SW480 (cell line): Measurements from ENCODE around the gene ZSCAN10.
"Not testable (repeated sequence)": the region's sequence is repeated elsewhere in the genome, so short reads cannot be mapped to it uniquely, and the experiment has no call there.

Source experiments
- DNase-seq: peaks from one replicate; pipeline ENCODE4 v3.0.0-alpha.2; 2016; ENCODE audit warnings: low spot score

The ZSCAN10 gene

DNA sequence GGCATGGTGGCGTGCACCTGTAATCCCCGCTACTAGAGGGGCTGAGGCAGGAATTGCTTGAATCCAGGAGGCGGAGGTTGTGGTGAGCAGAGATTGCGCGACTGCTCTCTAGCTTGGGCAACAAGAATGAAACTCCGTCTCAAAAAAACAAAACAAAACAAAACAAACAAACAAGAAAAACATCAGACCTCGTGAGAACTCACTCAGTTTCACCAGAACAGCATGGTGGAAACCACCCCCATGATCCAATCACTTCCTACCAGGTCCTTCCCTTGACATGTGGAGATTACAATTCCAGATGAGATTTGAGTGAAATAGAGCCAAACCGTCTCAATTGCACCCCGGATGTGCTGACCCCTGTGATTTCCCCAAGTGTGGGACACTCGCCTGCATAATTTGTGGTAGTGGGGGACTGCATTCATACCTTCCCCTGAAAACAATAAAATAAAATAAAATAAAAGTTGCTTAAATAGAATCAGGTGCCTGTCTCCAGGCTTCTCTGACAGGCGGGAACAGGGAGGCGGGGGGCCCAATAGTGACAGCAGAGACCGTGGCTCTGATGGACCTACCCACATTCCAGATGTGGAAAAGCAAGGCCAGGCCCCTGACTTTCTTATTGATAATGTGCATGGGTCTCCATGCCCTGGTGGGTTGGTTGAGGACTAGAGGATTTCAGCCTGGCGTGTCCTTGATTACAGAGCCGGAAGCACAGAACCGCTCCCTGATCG, 13.1 kb downstream of the ZSCAN10 start:
- DNase-seq = no peak

DNA sequence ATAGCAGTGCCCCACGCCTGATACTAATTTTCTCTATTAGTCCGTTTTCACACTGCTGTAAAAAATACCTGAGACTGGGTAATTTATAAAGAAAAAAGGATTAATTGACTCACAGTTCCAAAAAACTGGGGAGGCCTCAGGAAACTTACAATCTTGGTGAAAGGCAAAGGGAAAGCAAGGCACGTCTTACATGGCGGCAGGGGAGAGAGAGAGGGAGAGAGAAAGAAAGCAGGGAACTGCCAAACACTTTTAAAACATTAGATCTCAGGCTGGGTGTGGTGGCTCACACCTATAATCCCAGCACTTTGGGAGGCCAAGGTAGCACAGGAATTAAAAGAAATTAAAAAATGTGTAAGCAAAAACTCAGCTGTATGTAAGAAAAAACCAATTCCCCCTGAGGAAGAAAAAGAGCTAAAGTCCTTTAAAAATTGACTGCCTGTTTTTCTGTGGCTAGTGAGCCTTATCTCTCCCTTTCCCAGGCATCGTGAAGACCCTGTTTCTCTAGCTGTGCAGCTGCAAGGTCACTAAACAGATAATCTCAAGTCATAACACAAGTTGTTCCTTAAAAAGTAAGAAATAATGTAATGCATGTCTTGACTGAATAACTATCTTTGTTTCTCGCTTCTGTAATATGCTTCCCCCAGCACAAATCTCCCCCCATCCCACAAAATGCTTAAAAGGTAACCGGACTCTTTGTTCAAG, 14.0 kb downstream of the ZSCAN10 start:
- DNase-seq = no peak

DNA sequence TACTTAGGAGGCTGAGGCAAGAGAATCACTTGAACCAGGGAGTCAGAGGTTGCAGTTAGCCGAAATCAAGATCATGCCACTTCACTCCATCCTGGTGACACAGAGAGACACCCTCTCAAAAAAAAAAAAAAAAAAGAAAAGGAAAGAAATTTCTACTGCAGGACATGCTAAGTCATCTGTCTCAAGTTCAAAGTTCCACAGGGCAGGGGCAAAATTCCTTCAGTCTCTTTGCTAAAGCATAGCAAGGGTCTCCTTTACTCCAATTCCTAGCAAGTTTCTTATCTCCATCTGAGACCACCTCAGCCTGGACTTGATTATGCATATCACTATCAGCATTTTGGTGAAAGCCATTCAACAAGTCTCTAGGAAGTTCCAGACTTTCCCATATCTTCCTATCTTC, 14.6 kb downstream of the ZSCAN10 start:
- DNase-seq = no peak

DNA sequence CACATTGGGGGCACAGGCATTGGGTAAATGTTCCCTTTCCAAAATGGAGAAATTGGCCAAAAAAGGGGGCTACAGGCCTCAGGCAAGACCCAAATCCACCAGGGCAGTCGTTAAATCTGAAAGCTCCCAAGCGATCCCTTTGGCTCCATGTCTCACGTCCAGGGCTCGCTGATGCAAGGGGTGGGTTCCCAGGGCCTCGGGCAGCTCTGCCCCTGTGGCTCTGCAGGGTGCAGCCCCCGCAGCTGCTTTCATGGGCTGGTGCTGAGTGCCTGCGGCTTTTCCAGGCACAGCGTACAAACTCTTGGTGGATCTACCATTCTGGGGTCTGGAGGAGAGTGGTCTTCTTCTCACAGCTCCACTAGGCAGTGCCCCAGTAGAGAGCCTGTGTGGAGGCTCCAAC, 15.7 kb downstream of the ZSCAN10 start:
- DNase-seq = not testable (repeated sequence)

DNA sequence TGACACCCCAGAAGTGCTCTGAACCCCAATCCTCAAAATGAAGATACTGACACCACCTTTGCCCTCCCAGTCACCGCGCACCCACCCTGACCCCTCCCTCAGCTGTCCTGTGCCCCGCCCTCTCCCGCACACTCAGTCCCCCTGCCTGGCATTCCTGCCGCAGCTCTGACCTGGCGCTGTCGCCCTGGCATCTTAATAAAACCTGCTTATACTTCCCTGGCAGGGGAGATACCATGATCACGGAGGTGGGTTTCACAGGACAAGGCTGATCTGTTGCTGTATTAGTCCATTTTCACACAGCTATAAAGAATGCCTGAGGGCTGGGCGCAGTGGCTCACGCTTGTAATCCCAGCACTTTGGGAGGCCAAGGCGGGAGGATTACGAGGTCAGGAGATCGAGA, 17.1 kb downstream of the ZSCAN10 start:
- not testable (repeated sequence) for DNase-seq

DNA sequence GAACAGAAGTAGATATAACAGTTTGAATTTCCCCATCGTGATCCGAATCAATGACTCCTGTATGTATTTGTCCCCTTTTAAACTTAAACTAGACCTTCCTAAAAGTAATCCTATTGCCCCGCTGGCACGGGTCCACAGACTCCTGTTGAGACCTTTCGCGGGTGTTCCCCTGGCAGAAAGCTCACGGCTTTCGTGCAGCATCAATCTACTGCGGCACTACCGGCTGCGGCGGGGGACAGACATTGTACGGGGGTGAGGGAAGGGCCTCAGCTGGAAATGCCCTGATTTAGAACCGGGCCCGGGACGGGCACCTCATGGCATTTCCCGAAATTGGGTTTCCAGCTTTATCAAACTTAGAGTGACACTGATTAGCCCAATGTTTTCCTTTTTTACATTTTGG, 19.1 kb downstream of the ZSCAN10 start:
- no peak for DNase-seq

DNA sequence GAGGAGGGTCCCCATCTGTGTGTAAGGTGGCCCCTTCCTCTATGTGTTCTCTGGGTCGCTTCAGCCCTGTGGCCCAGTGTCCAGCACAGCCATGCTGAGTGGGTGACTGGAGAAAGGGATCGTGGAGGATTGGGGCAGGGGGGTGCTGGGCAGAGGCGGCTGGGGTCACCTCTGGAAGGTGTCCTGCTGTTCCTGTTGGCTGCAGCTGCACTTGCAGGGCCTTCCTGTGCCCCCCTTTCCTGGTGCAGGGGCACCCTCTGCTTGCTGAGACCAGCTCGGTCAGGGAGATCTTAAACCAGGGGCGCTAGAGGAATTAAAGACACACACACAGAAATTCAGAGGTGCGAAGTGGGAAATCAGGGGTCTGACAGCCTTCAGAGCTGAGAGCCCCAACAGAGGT, 22.5 kb downstream of the ZSCAN10 start:
- DNase-seq = no peak

DNA sequence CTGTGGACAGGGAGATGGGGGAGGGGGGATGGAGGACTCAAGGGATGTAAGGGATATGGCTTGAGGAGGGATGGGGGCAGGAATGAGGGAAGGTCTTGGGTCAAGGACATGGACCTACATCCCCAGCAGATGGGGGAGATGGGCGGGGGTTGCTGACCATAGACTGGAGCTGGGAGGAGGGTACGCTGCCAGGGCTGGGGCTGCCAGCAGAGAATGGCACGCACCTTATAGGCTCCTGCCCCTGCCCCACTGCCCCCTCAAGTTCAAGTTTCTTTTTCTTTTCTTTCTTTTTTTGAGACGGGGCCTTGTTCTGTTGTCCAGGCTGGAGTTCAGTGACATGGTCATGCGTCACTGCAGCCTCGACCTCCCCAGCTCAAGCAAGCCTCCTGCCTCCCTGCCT, 23.1 kb downstream of the ZSCAN10 start:
- not testable (repeated sequence) for DNase-seq

DNA sequence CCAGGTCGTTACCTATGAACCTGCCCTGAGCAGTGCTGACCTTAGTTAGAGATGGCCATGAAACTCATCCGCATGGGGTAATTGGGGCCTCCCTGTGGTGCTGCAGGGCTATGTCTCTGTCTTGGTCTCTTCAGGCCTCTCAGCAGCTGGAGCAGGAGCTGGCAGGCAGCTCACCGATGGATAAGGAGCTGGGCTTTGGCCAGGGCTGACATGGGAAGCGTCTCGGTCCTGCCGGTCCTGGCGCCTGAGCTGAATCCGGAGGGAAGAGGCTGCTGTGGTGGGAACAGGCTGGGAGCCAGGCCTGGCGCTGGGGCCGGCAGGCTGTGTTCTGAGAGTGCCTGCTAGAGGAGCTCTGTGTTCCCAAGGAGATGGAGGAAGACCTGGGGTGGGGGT, 23.6 kb downstream of the ZSCAN10 start:
- DNase-seq = no peak

DNA sequence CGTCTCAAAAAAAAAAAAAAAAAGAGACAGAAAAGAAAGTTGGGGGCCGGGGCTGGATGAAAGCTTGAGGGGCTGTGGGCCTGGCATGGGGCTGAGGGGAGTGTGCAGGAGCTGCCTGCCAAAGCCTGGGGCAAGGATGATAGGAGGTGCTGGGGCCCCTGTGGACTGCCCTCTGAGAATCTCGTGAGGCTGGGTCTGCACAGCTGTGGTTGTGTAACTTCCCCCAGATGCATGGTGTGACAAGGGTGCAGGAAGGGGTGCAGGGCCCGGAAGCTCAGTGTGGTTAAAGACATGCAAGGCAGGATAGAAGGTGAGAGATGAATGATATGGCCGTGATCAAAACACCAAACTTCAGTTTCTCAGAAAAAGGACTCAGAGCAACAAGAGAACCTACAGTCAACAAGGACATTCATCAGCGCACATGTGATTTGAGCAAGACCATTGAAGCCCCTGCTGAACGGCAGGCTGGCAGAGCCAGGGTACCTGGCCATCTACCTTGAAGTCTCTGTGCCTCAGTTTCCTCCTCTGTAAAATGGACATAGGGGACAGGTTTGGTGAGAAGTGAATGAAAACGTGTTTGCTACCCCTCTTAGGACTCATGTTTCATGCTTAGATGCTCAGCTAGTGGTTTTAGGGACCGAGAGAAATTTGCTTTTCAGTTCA, 24.1 kb downstream of the ZSCAN10 start:
- DNase-seq = no peak

DNA sequence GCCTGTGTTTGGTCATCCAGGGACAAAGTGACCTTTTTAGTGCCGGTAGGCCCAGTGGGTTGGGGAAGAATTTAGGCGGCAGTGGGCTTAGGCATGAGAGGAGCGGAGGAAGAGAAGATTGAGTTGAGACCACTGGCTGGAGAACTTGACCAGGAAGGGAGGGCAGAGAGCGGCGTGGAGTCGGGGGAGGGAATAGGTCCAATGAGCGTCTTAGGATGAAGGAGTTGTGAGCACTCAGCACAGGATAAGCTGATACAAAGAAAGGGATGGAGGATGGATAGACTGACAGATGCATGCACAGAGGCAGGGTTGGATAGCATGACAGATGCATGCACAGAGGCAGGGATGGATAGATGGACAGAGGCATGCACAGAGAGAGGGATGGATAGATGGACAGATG, 25.6 kb downstream of the ZSCAN10 start:
- DNase-seq = no peak

DNA sequence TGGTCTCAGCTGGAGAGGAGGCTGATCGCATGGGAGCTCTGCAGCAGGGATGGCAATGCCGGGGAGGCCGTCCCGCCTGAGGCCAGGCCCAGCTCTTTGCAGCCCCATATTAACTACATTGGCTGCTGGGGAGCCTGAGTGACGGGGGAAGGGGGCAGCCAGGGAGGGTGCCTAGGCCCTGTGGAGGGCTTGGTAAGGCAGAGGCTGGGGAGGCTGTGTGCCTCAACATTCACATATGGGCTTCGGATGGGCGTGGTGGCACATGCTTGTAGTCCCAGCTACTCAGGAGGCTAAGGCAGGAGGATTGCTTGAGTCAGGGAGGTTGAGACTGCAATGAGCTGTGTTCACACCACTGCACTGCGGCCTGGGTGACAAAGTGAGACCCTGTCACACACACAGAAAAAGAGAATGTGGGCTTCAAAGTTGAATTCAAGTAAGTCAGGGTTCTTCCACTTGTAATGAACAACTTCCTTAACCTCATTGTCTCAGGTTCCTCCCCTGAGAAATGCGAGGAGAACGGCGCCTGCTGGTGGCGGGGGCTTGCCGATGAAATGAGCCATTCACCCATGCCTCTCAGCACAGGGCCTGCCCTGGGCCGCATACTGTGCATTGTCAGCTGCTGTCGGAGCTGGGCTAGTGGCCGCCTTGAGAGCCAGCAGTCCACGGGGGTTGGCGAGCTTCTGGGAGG, 26.4 kb downstream of the ZSCAN10 start:
- DNase-seq = not testable (repeated sequence)

DNA sequence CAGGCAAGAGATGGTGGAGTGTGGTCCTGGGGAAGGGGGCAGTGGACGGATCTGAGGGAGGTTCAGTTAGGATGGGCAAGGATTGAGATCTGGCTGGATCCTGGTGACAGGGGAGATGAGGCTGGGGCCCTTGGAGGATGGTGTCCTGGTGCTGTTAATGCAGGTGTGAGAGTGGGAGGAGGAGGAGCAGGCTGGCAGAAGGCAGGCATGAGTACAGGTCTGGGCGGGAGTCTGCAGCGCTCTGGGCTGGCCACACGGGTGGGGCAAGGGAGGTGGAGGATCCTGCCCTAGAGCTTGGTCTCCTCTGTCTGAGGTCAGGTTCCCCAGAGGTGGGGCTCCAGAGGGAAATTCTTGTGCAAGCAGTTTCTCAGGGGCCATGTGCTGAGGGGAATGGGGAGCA, 26.9 kb downstream of the ZSCAN10 start:
- DNase-seq = not testable (repeated sequence)

DNA sequence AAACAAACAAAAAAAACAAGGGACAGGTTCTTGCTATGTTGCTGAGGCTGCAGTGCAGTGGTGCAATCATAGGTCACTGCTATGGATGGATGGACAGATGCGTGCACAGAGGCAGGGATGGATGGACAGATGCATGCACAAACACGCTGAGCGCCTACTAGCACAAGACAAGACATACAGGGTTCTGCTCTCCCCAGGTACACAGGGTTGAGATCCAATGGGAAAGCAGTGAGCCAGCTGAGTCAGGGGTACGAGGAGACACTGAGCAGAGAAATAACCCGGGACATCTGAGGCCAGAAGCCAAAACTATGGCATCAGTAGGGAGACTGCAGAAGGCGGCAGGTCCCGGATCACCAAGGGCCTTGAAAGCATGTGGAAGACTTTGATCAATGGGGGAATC, 27.4 kb downstream of the ZSCAN10 start:
- DNase-seq = no peak

DNA sequence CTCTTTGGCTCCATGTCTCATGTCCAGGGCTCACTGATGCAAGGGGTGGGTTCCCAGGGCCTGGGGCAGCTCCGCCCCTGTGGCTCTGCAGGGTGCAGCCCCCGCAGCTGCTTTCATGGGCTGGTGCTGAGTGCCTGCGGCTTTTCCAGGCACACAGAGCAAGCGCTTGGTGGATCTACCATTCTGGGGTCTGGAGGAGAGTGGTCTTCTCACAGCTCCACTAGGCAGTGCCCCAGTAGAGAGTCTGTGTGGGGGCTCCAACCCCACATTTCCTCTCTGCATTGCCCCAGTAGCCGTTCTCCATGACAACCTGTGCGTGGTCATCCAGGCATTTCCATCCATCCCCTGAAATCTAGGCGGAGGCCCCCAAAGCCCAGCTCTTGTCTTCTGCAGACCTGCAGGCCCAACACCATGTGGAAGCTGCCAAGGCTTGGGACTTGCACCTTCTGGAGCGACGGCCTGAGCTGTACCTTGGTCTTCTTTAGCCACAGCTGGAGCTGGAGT, 28.4 kb downstream of the ZSCAN10 start:
- DNase-seq = no peak

DNA sequence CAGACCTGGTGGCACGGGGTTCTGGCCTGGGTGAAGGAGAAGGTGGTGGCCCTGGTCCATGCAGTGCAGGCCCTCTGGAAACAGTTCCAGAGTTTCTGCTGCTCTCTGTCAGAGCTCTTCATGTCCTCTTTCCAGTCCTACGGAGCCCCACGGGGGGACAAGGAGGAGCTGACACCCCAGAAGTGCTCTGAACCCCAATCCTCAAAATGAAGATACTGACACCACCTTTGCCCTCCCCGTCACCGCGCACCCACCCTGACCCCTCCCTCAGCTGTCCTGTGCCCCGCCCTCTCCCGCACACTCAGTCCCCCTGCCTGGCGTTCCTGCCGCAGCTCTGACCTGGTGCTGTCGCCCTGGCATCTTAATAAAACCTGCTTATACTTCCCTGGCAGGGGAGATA, 29.9 kb downstream of the ZSCAN10 start:
- DNase-seq = not testable (repeated sequence)

DNA sequence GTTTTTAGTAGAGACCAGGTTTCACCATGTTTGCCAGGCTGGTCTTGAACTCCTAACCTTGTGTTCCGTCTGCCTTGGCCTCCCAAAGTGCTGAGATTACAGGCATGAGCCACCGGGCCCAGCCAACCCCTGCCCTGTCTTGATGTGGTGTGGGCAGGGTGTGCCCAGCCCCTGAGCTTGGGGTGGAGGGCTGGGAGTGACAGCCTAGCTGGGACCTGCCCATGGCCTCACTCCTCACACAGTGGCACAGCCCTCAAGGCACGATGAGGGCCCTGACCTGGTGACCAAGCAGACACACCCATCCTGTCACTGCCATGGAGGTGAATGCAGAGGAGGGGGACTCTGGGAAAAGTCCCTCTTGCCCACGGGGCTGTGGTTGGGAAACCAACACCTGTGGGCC, 30.6 kb downstream of the ZSCAN10 start:
- DNase-seq = no peak

DNA sequence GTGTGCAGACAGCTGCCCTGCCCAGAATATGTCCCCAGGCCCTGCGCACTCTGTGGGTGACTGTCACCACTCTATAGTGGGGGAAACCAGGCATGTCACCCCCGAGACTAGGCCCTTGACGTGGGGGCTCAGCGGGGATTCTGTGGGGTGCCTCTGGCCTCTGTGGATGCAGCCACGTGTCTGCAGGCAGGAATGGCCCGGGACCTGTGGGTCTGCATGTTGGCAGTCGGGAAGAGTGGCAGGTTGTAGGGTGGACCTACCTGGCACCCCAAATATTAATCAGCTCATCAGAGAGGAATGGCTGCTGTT, 32.7 kb downstream of the ZSCAN10 start:
- no peak for DNase-seq

DNA sequence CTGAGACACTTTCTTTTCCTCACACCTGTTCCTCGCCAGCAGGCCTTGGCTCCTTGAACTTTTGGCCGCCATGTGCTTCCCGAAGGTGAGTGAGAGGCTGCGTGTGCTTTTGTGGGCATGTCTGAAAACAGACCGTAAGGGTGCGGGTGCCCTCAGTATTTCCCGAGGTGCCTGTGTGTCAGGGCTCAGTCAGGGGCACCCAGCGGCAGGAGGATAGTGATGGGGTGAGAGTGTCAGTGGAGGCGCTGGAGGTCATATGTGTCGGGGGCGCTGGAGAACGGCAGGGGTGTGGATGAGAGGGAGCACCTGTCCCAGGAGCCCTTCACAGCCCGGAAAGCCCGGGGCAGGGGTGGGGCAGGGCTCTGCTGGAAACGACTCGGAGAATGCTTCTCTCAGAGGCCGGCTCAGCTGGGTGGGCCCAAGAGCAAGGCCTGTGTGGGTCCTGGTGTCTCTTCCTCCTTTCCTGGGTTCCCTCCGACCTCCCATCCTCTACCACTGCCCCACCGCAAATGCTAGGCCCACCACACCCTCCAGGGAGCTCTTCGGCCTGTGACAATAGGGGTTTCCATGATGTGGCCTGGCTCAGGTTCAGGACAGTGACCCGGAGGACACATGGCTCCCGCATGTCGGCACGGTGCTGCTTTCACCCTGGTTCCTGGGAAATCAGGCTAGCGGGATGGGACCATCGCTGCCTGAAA, 33.2 kb downstream of the ZSCAN10 start:
- DNase-seq = no peak

DNA sequence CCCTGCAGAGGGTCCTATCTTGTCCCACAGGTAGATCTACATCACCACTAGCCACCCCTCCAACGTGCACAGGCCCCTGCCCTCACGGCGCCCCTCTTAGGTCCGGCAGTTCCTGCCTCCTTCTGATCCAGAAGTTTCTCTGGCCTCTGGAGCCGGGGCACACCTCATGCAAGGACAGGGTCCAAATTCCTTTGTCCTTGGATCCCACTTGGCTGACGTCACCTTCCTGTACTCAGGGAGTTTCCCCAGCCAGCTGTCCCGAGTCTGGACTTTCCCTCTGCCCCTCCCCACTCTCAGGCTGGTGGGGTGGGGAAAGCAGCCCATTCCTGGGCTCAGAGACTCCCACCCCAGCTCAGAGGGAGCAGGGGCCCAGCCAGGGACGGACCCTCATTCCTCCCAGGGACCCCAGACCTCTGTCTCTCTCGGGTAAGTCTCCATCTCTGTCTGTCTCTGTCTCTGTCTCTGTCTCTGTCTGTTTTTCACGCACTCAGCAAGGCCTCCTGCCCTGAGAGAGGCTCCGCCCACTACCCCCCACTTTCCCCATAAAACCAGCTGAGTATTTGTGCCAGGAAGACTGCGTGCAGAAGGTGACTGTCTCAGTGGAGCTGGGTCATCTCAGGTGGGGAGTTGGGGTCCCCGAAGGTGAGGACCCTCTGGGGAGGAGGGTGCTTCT, 33.9 kb downstream of the ZSCAN10 start, which contains the start of gene IL32:
TSS of gene IL32 (plus strand) at position 572 of the 673 bp plus-strand sequence. CDS start 172 bp downstream, outside the sequence.
- DNase-seq = peak; percentile 58
